HEK293 (cell line): Measurements from ENCODE around the gene PLEKHG5.

Source experiments
- ATF2 ChIP-seq: fragments of 450-650 bp; formaldehyde crosslinking; IDR thresholded peaks from 2 replicates; pipeline ENCODE4 v1.5.1; 2016; ENCODE audit warnings: missing biosample characterization, missing genetic modification characterization, low read depth
- RBAK ChIP-seq: fragments of 450-650 bp; formaldehyde crosslinking; IDR thresholded peaks from 2 replicates; pipeline ENCODE4 v1.5.1; 2016; ENCODE audit warnings: missing biosample characterization, missing genetic modification characterization
- SP2 ChIP-seq: fragments of 450-650 bp; formaldehyde crosslinking; IDR thresholded peaks from 2 replicates; pipeline ENCODE4 v1.5.1; 2016; ENCODE audit warnings: missing biosample characterization, missing genetic modification characterization
- YY1 ChIP-seq: fragments of 450-650 bp; formaldehyde crosslinking; IDR thresholded peaks from 2 replicates; pipeline ENCODE4 v1.5.1; 2018; ENCODE audit warnings: missing biosample characterization, missing genetic modification characterization
- ZBTB44 ChIP-seq: fragments of 450-650 bp; IDR thresholded peaks from 2 replicates; pipeline ENCODE4 v1.5.1; 2018; ENCODE audit warnings: missing biosample characterization, mild to moderate bottlenecking, missing genetic modification characterization
- ZNF114 ChIP-seq: fragments of 450-650 bp; formaldehyde crosslinking; IDR thresholded peaks from 2 replicates; pipeline ENCODE4 v1.5.0; 2017; ENCODE audit warnings: missing biosample characterization, missing genetic modification characterization
- ZNF324 ChIP-seq: fragments of 450-650 bp; formaldehyde crosslinking; IDR thresholded peaks from 2 replicates; pipeline ENCODE4 v1.5.1; 2016; ENCODE audit warnings: missing biosample characterization, missing genetic modification characterization
- ZNF48 ChIP-seq: fragments of 450-650 bp; formaldehyde crosslinking; IDR thresholded peaks from 2 replicates; pipeline ENCODE4 v1.5.1; 2016; ENCODE audit warnings: missing biosample characterization, missing genetic modification characterization
- ZNF530 ChIP-seq: fragments of 450-650 bp; formaldehyde crosslinking; IDR thresholded peaks from 2 replicates; pipeline ENCODE4 v1.5.1; 2016; ENCODE audit warnings: low read depth, missing biosample characterization, missing genetic modification characterization
- ZNF658 ChIP-seq: fragments of 450-650 bp; formaldehyde crosslinking; IDR thresholded peaks from 2 replicates; pipeline ENCODE4; 2016; ENCODE audit warnings: missing biosample characterization, missing genetic modification characterization
- ZNF660 ChIP-seq: fragments of 450-650 bp; IDR thresholded peaks from 2 replicates; pipeline ENCODE4 v1.5.1; 2018; ENCODE audit warnings: missing biosample characterization, mild to moderate bottlenecking, missing genetic modification characterization
- TF ChIP-seq, protein P1 (sequence below): fragments of 450-650 bp; formaldehyde crosslinking; IDR thresholded peaks from 2 replicates; pipeline ENCODE4 v1.5.1; 2016; ENCODE audit warnings: missing biosample characterization, missing genetic modification characterization

DNA sequence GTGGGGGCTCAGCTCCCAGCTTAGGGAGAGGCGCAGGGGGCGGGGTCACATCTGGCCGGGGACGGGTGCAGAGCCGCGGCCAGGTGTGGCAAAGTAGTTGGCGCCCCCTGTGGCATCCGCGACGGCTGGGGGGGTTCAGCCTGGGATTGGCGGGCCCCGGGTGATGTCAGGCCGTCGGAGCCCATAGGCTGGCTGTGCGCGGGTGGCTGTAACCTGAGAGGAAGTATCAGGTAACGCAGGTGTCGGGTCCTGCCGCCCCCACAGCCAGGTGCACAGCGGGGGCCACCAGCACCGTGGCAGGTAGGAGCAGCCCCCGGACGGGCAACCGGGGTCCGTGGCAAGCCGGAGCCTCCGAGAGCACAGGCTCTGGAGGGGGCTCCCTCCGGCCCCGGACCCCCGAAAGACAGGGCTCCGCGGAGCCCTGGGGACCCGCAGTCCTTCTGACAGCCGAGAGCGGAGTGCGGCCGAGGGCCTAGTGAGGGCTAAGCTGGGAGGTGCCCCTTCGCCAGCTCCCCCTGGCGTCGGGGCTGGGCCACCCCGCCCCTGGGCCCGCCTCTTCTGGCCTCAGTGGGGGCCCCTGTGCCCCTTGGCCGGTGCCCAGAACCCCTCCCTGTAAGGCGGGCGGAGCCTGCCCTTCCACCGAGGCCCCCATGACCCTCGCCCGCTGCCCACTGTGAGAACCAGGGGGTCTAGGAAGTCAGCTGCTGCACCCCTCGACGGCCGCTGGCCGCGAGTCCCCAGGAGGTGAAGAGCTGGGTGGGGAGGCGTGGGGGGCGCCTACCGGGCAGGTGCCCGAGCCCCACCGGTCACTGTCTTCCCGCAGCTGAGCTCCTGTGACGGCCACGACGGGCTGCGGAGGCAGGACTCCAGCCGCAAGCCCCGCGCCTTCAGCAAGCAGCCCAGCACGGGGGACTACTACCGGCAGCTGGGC is 43.4 kb downstream of the PLEKHG5 start:
- TF ChIP-seq, protein P1, sequence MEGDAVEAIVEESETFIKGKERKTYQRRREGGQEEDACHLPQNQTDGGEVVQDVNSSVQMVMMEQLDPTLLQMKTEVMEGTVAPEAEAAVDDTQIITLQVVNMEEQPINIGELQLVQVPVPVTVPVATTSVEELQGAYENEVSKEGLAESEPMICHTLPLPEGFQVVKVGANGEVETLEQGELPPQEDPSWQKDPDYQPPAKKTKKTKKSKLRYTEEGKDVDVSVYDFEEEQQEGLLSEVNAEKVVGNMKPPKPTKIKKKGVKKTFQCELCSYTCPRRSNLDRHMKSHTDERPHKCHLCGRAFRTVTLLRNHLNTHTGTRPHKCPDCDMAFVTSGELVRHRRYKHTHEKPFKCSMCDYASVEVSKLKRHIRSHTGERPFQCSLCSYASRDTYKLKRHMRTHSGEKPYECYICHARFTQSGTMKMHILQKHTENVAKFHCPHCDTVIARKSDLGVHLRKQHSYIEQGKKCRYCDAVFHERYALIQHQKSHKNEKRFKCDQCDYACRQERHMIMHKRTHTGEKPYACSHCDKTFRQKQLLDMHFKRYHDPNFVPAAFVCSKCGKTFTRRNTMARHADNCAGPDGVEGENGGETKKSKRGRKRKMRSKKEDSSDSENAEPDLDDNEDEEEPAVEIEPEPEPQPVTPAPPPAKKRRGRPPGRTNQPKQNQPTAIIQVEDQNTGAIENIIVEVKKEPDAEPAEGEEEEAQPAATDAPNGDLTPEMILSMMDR (tag by site-specific recombination): no peak
- no peak for TF ChIP-seq ZNF324 (tag by site-specific recombination)
- TF ChIP-seq RBAK: no peak
- TF ChIP-seq ZNF48 (tag by site-specific recombination): no peak
- no peak for TF ChIP-seq ZBTB44 (tag by site-specific recombination)
- TF ChIP-seq ZNF658: no peak
- TF ChIP-seq YY1 (tag by site-specific recombination): no peak
- no peak for TF ChIP-seq ATF2 (tag by site-specific recombination)
- no peak for TF ChIP-seq ZNF660
- TF ChIP-seq ZNF114 (tag by site-specific recombination): no peak
- TF ChIP-seq ZNF530 (tag by site-specific recombination): no peak
- TF ChIP-seq SP2 (tag by site-specific recombination): no peak
